ENCODE measurements around the gene CST6.

The CST6 gene

GRCh38 chr11:66011785-66012303, at the start of gene CST6:
Gene CST6 (plus strand): TSS chr11:66012008. CDS start chr11:66012045, 37 bp downstream.
- no peak for DNase-seq

DNA sequence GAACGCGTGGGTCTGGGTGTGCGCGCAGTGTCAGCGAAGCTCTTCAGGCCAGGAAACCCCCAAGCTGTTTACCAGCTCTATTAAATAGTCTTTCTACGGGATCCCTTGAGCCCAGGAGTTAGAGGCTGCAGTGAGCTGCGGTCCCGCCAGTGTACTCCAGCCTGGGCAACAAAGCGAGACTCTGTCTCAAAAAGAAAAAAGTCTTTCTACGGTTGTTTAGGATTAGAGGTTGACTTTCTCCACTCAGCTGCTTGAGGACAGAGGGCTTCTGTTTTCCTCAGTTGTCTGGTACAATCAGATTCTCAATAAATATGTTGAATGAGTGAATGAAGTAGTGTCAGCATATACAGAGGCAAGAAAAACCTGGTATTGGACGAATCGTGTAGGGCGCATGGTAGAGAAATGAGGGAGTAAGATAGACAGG, 49.7 kb upstream of the CST6 start:
- DNase-seq: no peak

- no peak for DNase-seq
Observed at GRCh38 chr11:65964906-65965305, 46.9 kb upstream of the CST6 start.

DNA sequence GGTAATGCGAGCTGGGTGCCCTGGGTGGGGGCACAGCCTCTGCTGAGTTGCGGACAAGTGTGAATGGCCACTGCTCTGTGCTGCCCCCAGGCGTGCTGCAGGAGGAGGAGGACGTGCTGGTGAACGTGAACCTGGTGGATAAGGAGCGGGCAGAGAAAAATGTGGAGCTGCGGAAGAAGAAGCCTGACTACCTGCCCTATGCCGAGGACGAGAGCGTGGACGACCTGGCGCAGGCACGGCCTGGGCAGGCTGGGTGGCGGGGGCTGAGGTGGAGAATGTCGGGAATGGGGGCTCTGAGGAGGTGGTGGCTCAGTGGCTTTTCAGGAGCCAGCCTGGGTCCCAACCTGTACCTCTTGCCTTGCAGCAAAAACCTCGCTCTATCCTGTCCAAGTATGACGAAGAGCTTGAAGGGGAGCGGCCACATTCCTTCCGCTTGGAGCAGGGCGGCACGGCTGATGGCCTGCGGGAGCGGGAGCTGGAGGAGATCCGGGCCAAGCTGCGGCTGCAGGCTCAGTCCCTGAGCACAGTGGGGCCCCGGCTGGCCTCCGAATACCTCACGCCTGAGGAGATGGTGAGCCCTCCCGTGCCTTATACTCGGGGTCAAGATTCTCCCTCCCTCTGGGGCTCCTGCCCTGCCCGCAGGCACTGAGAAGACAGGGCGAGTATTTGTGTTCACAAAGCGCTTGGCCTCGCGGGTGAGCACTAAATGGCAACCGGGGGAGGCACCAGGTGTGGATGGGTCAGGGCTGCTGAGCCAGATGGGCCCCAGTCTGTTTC, 45.6 kb upstream of the CST6 start:
- DNase-seq: no peak

- DNase-seq: no peak
Observed at GRCh38 chr11:65967329-65967934, 44.4 kb upstream of the CST6 start.

- no peak for DNase-seq
Observed at GRCh38 chr11:65968600-65969482, 43.0 kb upstream of the CST6 start.

DNA sequence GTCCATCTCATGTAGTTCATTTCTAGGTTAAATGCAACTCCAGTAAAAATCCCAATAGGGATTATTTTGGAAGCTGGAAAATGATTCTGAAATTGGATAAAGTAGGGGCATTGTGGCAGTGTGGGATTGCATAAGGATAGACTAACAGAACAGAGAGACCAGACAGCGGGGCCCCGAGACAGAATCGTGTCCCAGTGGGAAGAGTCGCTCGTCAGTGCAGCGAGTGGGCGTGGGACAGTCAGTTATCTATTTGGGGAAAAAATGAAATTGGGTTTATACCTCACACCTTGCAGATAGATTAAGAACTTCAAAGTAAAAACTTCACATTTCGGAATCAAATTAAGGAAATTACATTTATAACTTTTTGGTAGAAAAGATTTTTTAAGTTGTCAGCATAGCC, 39.7 kb upstream of the CST6 start:
- no peak for DNase-seq

- no peak for DNase-seq
Observed at GRCh38 chr11:65973439-65974110, 38.2 kb upstream of the CST6 start.

- no peak for DNase-seq
Observed at GRCh38 chr11:65975771-65976170, 36.0 kb upstream of the CST6 start.

DNA sequence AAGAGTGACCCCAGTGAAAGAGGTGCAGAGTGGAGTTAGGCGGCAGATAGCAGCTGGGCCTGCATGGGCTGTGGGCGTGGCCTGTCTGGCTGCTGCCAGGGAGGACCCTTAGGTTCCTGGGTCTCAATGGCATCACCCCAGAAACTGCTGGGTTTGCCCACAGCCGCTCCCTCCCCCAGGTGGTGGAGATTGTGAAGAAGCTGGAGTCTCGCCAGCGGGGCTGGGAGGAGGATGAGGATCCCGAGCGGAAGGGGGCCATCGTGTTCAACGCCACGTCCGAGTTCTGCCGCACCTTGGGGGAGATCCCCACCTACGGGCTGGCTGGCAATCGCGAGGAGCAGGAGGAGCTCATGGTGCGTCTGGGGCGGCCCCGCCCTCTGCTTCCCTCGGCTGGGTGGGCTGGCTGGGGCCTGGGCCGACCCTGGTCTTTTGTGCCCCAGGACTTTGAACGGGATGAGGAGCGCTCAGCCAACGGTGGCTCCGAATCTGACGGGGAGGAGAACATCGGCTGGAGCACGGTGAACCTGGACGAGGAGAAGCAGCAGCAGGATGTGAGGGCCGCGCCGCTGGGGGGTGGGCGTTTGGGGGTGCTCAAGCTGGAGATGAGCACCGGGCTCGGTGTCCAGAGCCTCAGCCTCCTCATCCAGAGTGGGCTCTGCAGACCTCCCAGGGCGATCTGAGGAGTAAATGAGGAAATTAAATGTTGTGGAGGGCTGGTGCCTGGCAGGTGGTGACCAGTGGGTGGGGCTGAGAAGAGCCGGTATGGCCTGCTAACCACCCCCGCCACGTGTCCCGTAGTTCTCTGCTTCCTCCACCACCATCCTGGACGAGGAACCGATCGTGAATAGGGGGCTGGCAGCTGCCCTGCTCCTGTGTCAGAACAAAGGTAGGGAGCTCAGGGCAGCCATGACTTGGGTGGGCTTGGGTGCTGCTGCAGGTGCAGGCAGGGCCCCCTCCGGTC, 35.3 kb upstream of the CST6 start:
- DNase-seq: no peak

DNA sequence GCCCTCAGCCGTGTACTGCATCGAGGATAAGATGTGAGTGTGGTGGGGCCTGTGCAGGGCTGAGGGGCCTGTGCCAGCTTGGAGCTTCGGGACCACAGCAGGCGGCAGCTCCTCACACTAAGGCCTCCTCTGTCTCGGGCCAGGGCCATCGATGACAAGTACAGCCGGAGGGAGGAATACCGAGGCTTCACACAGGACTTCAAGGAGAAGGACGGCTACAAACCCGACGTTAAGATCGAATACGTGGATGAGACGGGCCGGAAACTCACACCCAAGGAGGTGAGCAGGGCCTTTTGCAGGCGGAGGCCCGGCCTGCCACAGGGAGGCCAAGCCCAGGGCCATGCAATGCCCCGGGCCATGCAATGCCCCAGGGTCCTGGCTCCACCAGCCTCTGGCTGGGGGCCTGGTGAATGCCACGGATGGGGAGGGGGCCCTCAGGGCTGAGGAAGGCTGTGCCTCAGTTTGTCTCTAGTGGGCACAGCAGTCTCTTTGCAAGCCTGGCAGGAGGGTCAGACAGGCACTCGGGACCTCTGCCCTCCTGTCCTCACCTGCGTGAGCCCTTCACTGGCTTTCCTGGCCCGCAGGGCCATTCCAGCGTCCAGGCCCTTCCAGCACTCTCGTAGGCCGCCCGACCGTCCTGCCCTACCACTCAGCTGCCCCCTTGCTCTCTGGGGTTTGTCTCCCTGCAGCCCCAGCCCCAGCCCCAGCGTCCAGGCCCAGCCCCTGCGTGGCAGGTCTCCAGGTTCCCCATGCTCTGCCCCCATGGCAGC, 34.0 kb upstream of the CST6 start:
- no peak for DNase-seq

DNA sequence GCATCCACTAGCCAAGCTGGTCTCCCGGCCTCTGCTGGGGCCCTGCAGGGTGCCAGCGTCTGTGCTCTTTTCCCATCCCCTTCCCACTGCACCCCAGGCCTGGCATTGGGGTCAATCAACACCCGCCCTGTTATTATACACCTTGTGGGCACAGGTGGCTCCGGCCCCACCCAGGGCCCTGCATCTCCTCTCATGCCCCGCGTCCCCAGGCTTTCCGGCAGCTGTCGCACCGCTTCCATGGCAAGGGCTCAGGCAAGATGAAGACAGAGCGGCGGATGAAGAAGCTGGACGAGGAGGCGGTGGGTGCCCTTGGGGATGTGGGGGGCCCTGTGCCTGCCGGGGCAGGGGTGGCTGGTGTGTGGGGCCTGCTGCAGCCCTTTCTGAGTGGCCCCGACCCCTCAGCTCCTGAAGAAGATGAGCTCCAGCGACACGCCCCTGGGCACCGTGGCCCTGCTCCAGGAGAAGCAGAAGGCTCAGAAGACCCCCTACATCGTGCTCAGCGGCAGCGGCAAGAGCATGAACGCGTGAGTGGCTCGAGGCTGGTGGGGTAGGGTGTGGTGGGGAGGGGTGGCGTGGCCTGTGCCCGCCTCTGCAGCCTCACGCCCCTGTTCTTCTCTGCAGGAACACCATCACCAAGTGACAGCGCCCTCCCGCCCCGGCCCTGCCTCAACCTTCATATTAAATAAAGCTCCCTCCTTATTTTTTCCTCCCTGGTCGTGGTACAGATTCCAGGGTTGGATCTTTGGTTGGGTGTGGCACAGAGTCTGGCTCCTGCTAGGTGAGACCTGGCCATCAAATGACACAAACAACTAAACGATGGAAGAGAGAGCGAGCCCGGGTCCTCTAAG, 33.2 kb upstream of the CST6 start:
- DNase-seq: no peak

- DNase-seq: no peak
Observed at GRCh38 chr11:65979261-65979759, 32.5 kb upstream of the CST6 start.

DNA sequence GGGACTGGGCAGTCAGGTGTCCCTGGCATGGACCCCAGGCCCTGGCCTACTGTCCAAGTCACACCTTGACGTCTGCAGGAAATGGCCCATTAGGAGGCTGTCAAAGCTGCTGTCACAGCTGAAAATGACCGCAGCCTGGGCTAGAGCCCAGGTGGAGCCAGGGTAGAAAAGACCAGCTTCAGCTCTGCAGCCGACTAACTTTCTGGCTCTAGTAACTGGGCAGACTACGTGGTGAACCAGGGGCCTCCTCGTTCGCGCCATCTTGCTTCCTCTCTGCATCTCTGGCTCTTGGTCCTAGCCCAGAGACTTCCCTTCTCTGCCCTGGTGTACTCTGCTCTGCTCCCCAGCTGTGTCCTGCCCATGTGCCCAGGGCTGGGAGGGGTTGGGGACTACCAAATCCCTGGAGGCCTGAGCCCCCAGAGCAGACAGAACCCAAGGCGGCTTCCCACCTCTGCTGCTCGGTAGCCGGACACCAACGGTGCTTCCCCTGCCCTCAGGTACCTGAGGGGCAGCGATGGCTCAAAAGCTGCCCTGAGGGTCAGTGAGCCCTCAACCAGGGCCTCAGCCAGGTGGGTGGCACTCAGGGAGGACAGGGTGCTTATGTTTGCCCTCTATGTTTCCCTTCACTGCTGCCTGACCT, 30.6 kb upstream of the CST6 start:
- no peak for DNase-seq

- DNase-seq: no peak
Observed at GRCh38 chr11:65981972-65982823, 29.6 kb upstream of the CST6 start.

DNA sequence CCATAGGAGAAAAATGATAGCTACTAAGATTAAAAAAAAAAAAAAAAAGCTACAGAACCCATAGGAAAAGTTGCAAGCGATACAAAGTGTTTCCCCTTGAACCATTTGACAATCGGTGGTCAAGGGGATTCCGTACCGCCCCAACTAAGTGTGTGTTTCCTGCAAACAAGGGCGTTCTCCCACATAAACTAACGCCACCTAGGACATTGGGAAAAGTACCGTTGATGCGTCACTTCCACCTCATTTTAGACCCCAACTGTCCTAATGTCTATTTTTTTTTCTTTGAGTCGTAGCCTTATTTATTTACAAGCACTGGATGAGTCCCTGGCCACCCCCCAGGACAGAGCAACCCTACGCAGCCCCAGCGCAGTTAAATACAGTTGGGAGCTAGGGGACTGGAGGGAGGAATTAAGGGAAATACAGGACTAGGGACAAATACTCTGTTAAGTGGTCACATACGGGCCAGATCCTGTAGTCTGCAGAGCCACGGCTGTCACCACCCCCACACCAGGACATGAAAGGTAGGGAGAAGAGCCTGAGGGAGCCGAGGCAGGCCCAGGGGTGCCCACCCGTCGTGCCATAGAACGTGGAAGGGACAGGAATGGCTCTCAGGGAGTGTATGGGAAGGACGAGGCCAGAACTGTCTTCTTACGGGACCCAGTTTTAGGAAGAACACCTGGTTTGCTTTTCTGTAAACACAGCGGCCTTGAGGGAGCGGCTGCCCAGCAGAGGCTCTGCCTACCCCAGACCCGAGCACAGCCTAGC, 28.8 kb upstream of the CST6 start:
- no peak for DNase-seq

DNA sequence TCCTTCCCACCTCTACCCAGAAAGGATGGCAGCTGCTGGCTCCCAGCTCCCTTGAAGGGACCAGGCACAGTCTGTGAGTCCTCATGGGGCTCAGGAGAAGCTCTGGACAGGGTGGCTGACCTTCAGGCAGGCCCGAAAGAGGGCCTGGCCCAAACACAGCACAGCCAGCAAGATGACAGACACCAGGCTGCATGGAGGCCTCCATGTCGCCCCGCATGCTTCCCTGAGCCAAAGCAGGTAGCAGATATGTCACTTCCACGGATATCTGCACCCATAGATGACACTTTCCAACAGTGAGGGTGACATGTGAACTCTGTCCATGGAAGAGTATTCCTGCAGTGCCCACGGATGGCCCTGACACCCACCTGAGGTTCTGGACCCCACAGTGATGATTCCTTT, 28.2 kb upstream of the CST6 start:
- DNase-seq: no peak

Data from activated CD4-positive, CD25-positive, alpha-beta regulatory T cell treated with anti-CD3 and anti-CD28 coated beads, Interleukin-2, amount 50 U/mL, for 72 hours (primary cell).